Bronchial epithelial cell (primary cell): ENCODE data around the gene CREB5. TPM values are rescaled to one million over a fixed set of nuclear protein-coding genes. Genes with fewer than 3 reads are reported as not detected.

Source experiments
- DNase-seq: peaks from one replicate; pipeline ENCODE4 v3.0.0-alpha.2; 2010; ENCODE audit warnings: low read depth
- FAIRE-seq: peaks from 2 replicates; lab custom pipeline; 2011; peaks lifted over from hg19 to GRCh38; lab: Jason Lieb, UNC
- H3K27me3 ChIP-seq: 2 replicates; pipeline ENCODE4 v1.5.1; 2011; ENCODE audit warnings: low read length; ENCODE audit not compliant: control insufficient read depth, insufficient read depth
- H3K36me3 ChIP-seq: 2 replicates; pipeline ENCODE4 v1.5.1; 2011; ENCODE audit warnings: low read length; ENCODE audit not compliant: control insufficient read depth, insufficient read depth
- H3K4me3 ChIP-seq: 2 replicates; pipeline ENCODE4 v1.5.1; 2011; ENCODE audit warnings: mild to moderate bottlenecking, low read depth, low read length, control low read depth
- total RNA-seq: library from RNA; depleted of rRNA; stranded (reverse); fragments of >200 nt; gene quantifications from 2 replicates; pipeline ENCODE4 v1.2.1, GENCODE V29; 2014
- TF ChIP-seq, protein P1 (sequence below): IDR thresholded peaks from 2 replicates; pipeline ENCODE4 v1.5.1; 2011; ENCODE audit warnings: mild to moderate bottlenecking, moderate library complexity, low read length, control low read depth, inconsistent platforms; ENCODE audit not compliant: insufficient read depth, severe bottlenecking

Gene CREB5
- total RNA-seq, 1 donor from 2014 or later, result 2.1 TPM

- Histone ChIP-seq H3K27me3 (no peaks in the 10 kb centered on the region), H3K36me3 (no peaks in the 10 kb centered on the region), H3K4me3 (no peak overlapping the region)
- no peak for FAIRE-seq
- DNase-seq, result no peak
- TF ChIP-seq, protein P1, sequence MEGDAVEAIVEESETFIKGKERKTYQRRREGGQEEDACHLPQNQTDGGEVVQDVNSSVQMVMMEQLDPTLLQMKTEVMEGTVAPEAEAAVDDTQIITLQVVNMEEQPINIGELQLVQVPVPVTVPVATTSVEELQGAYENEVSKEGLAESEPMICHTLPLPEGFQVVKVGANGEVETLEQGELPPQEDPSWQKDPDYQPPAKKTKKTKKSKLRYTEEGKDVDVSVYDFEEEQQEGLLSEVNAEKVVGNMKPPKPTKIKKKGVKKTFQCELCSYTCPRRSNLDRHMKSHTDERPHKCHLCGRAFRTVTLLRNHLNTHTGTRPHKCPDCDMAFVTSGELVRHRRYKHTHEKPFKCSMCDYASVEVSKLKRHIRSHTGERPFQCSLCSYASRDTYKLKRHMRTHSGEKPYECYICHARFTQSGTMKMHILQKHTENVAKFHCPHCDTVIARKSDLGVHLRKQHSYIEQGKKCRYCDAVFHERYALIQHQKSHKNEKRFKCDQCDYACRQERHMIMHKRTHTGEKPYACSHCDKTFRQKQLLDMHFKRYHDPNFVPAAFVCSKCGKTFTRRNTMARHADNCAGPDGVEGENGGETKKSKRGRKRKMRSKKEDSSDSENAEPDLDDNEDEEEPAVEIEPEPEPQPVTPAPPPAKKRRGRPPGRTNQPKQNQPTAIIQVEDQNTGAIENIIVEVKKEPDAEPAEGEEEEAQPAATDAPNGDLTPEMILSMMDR, result no peak
These were observed 349.2 kb downstream of the CREB5 start for GRCh38 chr7:28761505-28761904.

DNA sequence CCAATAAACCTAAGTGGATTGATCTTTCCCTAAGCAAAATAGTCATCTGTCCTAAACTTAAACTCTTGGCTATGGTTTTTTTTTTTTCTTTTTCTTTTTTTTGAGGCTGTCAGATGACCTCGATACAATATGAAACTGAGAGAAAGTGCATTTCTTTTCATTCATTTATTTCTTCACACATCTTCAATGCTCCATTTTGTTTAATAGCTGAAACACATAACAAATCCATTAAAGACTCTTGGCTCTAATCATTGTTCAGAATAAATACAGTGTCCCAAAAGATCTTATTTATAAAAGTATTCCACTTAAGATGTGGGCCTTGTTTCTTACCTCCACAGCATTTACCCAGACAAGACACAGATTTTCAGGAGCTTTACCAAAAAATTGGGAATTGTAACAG is 350.3 kb downstream of the CREB5 start:
- Histone ChIP-seq H3K36me3 (no peaks in the 10 kb centered on the region), H3K4me3 (no peak overlapping the region), H3K27me3 (no peaks in the 10 kb centered on the region)
- TF ChIP-seq, protein P1, result no peak
- DNase-seq (no peak), FAIRE-seq (no peak)

DNA sequence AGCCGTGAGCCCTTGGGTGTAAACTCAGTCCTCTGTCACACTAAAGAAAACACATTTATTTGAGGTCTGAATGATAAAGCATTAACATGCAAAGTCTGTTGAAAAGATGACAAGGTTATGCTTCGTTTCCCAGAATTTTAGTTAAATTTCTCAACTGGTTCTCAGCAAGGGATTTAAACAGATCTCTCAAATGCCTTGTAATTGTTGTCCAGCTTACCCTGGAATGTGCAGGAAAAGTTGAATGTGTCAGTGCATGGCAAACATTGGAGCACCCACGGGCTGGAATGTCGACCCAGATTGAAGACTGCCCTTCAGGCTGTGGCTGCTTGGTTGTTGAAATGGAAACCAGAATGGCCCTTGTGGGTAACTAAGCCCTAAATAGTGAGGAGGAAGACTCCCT is 354.0 kb downstream of the CREB5 start:
- TF ChIP-seq, protein P1, result no peak
- H3K27me3 ChIP-seq, result no peaks in the 10 kb centered on the region
- no peak overlapping the region for H3K4me3 ChIP-seq
- FAIRE-seq (no peak), DNase-seq (no peak)
- H3K36me3 ChIP-seq, result no peaks in the 10 kb centered on the region

DNA sequence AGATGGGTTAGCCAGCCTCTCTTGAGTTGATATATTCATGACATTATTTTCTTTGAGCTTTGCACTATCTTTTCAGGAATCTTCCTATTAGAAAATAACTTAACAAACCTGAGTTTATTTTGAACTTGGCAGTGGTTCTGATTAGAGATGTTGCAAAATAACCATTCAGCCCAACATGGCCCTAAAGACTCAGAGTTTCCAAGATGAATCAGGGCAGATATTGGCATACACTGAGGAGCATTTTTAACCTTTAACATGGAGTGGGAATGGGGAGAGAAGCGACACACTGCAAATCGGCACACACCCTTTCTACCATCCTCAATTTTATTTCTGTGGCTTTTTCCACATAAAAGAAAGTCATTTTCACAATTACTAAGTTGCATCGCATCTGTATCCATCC is 355.0 kb downstream of the CREB5 start:
- FAIRE-seq (no peak), DNase-seq (no peak)
- H3K4me3 ChIP-seq, result no peak overlapping the region
- no peaks in the 10 kb centered on the region for H3K36me3 ChIP-seq
- no peaks in the 10 kb centered on the region for H3K27me3 ChIP-seq
- TF ChIP-seq, protein P1, result no peak

DNA sequence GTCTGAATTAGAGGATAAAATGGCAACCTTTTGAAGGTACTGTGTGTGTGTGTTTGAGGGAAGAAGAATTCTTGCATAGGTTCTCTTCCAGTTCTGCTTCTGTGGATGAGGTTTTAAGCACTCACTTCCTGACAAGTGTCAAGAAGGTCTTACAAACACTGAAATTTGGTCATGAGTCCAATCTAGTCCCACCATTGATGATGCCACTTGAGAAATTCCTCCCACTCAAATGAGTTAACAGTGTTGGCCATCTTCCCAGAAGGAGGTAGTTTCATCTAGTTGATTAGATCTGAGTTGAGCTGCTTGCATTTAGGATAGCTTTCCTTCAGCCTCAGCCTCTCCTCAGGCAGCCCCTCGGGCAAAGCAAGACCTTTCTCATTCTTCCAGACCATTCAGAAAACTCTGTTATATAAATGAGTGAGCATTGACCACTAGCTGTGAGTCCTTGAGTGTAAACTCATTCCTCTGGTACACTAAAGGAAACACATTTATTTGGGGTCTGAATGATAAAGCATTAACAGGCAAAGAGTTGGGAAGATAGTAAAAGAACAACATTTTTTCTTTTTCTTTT is 356.3 kb downstream of the CREB5 start:
- Histone ChIP-seq H3K27me3 (no peaks in the 10 kb centered on the region), H3K4me3 (no peak overlapping the region), H3K36me3 (no peaks in the 10 kb centered on the region)
- TF ChIP-seq, protein P1, result no peak
- DNase-seq, result peak; percentile 79
- no peak for FAIRE-seq

DNA sequence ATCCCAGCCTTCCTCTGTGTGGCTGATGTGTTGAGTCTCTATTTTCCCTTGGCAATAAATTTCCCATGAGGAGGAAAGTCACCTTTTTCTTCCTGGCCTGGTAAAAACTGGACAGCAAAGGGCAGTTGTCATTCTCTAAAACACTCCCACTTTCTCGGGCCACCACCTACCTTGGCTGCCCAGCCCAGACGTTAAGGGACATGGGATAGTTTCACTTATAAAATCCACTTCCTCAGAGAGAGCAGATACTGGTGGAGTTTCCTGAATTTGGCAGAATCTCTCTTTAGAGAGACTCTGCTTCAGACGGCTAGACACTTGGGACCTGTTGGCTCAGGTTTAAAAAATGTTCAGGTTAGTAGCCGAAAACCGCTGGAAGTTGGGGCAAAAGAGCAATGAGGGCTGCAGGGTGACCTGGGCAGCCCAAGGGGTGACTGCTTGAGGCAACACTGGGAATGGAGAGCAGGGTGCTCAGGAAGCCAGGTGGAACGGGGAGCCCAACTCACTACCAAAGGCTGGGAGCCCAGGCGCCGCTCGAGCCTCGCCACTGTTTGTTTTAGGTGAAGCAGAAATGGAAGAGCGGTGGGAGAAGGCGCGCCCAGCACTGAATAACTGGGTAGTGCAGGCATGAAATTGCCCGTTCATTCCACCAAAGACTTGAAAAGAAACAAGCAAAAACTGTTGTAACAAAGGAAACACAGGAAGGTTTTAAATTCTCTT is 359.7 kb downstream of the CREB5 start:
- FAIRE-seq (no peak), DNase-seq (no peak)
- TF ChIP-seq, protein P1, result no peak
- H3K27me3 ChIP-seq, result no peaks in the 10 kb centered on the region
- no peaks in the 10 kb centered on the region for H3K36me3 ChIP-seq
- no peak overlapping the region for H3K4me3 ChIP-seq
